ENCODE results near the gene AFM. TPM values are rescaled to one million over a fixed set of nuclear protein-coding genes. Genes with fewer than 3 reads are reported as not detected.

Gene AFM
- total and polyA plus RNA-seq, 2 of the 8 experiments (the other 6 are each of a cell fraction or from before 2014, with no cell fraction given) = not detected

- H3K9me3 ChIP-seq (ENCODE audit: insufficient read depth in 2 of 2, low read depth in 1 of 2, low read length in 1 of 2) = no peaks in the 10 kb centered on the region
- no peaks in the 10 kb centered on the region for H3K27me3 ChIP-seq (replicated peaks in 1 of 4; ENCODE audit: control insufficient read depth in 3 of 4, extremely low read depth in 1 of 4, insufficient read depth in 3 of 4, low read length in 3 of 4)
- no peak overlapping the region for H3K4ac ChIP-seq (replicated peaks; ENCODE audit: insufficient read length, low read depth, low read length)
- H2BK120ac ChIP-seq (replicated peaks; ENCODE audit: low read depth, low read length) = no peak overlapping the region
- H4K20me1 ChIP-seq (replicated peaks in 1 of 2; ENCODE audit: control insufficient read depth in 1 of 2, insufficient read depth in 2 of 2, low read length in 2 of 2) = no peaks in the 10 kb centered on the region
- POLR2A ChIA-PET (ENCODE audit: partially characterized antibody) = no interaction called here
- no peak overlapping the region for H3K18ac ChIP-seq (ENCODE audit: extremely low read depth, low read length)
- CTCF ChIA-PET (ENCODE audit: partially characterized antibody) = interaction anchor here (0.7 to 1.1 kb wide), 4 partner anchors 16 to 159 kb away, joined by 3 to 5 read pairs (median 4); no protein-coding TSS in a partner anchor
- H4K91ac ChIP-seq (replicated peaks; ENCODE audit: insufficient read length, low read length) = no peak overlapping the region
- no peak overlapping the region for H3K4me2 ChIP-seq (ENCODE audit: insufficient read depth in 1 of 2, low read depth in 2 of 2, low read length in 2 of 2)
- H2BK5ac ChIP-seq (ENCODE audit: low read depth, low read length) = no peak overlapping the region
- H3K4me3 ChIP-seq (ENCODE audit: extremely low read depth in 1 of 4, insufficient read depth in 2 of 4, low read depth in 3 of 4, low read length in 4 of 4) = no peak overlapping the region
- no peaks in the 10 kb centered on the region for H3K4me1 ChIP-seq (replicated peaks in 1 of 4; ENCODE audit: control insufficient read depth in 3 of 4, insufficient read depth in 4 of 4, low read length in 3 of 4)
- H3K36me3 ChIP-seq (ENCODE audit: control insufficient read depth in 2 of 4, insufficient read depth in 4 of 4, low read length in 3 of 4) = no peaks in the 10 kb centered on the region
- H3K79me2 ChIP-seq (ENCODE audit: control insufficient read depth in 1 of 2, insufficient read depth in 2 of 2, low read length in 2 of 2) = no peaks in the 10 kb centered on the region
- no peak overlapping the region for H3K14ac ChIP-seq (ENCODE audit: insufficient read length)
- no peak overlapping the region for H2AFZ ChIP-seq (ENCODE audit: low read length)
- no peak overlapping the region for H4K5ac ChIP-seq (ENCODE audit: insufficient read length, low read depth, low read length)
- 92% methylated on average over 4 of the region's 4 CpGs; no CpG with 5 or more reads in 1 of the 2 experiments for WGBS, 2 experiments (ENCODE audit: extremely low coverage in 1 of 2, insufficient coverage in 1 of 2, insufficient read length in 1 of 2, insufficient replicate concordance in 2 of 2, low coverage in 1 of 2, low lambda C conversion rate in 2 of 2, missing lambda C conversion rate in 1 of 2)
- no peak overlapping the region for H3K56ac ChIP-seq (replicated peaks; ENCODE audit: insufficient read length, low read depth, low read length)
- H2AK5ac ChIP-seq (ENCODE audit: low read depth, low read length) = no peak overlapping the region
- no peak overlapping the region for H3K23ac ChIP-seq (ENCODE audit: insufficient read length)
- H4K8ac ChIP-seq (ENCODE audit: extremely low read depth, insufficient read depth, low read length) = no peak overlapping the region
- no peak overlapping the region for H2BK12ac ChIP-seq (ENCODE audit: low read depth, low read length)
- H2BK15ac ChIP-seq (ENCODE audit: low read length) = no peak overlapping the region
- TF ChIP-seq POU5F1 (IDR thresholded peaks at IDR 0.05; ENCODE audit: low read depth, low read length) = no peak
- no peak overlapping the region for H2BK20ac ChIP-seq (ENCODE audit: low read length)
- no peak for FAIRE-seq
- H3K79me1 ChIP-seq (ENCODE audit: low read depth, low read length) = no peaks in the 10 kb centered on the region
- no peak for DNase-seq (ENCODE audit: low read depth in 1 of 2, low spot score in 2 of 2)
- H3K9ac ChIP-seq (replicated peaks in 1 of 4; ENCODE audit: extremely low read depth in 1 of 4, low read depth in 3 of 4, low read length in 3 of 4) = no peak overlapping the region
- H3K23me2 ChIP-seq (ENCODE audit: low read depth, low read length) = no peaks in the 10 kb centered on the region
- no peak overlapping the region for H3K27ac ChIP-seq (ENCODE audit: low read depth, low read length)
These were observed 18.6 kb downstream of the AFM start for GRCh38 chr4:73499996-73500765.
